Stomach (tissue), 9 donors: ENCODE data around the gene GRM4. TPM values are rescaled to one million over a fixed set of nuclear protein-coding genes. Genes with fewer than 3 reads are reported as not detected.

Experiments
- DNase-seq, 2 donors: peaks; one replicate each; pipeline versions ENCODE4 v3.0.0 to v3.0.0-alpha.2; 2013 to 2019
- H3K27ac ChIP-seq, 5 donors: fragments of 200-600 bp in 4 of 5; sonication (generic) in 4 of 5; one replicate each; pipeline ENCODE4 v1.5.1; 2013 to 2019; ENCODE audit warnings: mild to moderate bottlenecking in 1 of 5, moderate library complexity in 1 of 5
- H3K27me3 ChIP-seq, 3 donors: fragments of 200-600 bp; sonication (generic); one replicate each; pipeline ENCODE4 v1.5.1; 2017 to 2019; ENCODE audit warnings: mixed run types in 1 of 3
- H3K36me3 ChIP-seq, 4 donors: fragments of 200-600 bp; sonication (generic); 1 replicate in 3 of 4; 2 replicates in 1 of 4; pipeline ENCODE4 v1.5.1; 2016 to 2019
- H3K4me1 ChIP-seq, 4 donors: fragments of 200-600 bp; sonication (generic); one replicate each; pipeline ENCODE4 v1.5.1; 2016 to 2019
- H3K4me3 ChIP-seq, 4 donors: fragments of 200-600 bp; sonication (generic) in 3 of 4; one replicate each; pipeline ENCODE4 v1.5.1; 2016 to 2019; ENCODE audit warnings: mild to moderate bottlenecking in 1 of 4
- H3K9me3 ChIP-seq, 4 donors: fragments of 200-600 bp; sonication (generic); one replicate each; pipeline ENCODE4 v1.5.1; 2016 to 2019
- EP300 ChIP-seq: sonication (generic); formaldehyde crosslinking; IDR thresholded peaks from one replicate; pipeline ENCODE4 v1.6.1; 2017; ENCODE audit warnings: antibody characterized with exemption
- POLR2A ChIP-seq, 4 donors: fragments of 450-650 bp; IDR thresholded peaks; one replicate each; pipeline ENCODE4 v1.6.1; 2016; ENCODE audit warnings: antibody characterized with exemption in 4 of 4, control low read depth in 2 of 4, mild to moderate bottlenecking in 1 of 4, moderate library complexity in 1 of 4
- POLR2AphosphoS5 ChIP-seq, 3 donors: sonication (generic); formaldehyde crosslinking; IDR thresholded peaks; one replicate each; pipeline ENCODE4 v1.6.1; 2016; ENCODE audit warnings: antibody characterized with exemption in 3 of 3
- WGBS, 5 donors: extraction: QIAGEN DNeasy Blood & Tissue Kit in 3 of 5; methylation state at CpG; one replicate each; pipeline versions ENCODE4 v1.1.5 to v1.1.7; 2013 to 2018; 5-methylcytosine and 5-hydroxymethylcytosine counted together
- intact Hi-C: fragments of 100-400 bp; cut with DNase I; formaldehyde crosslinking; loops from one replicate; pipeline ENCODE4 v1.15.1; 2023; ENCODE audit warnings: low total_unique reads
- polyA plus RNA-seq, 3 donors: library from polyadenylated mRNA; stranded (reverse); fragments of 200-250 nt; gene quantifications; one replicate each; pipeline ENCODE4 v1.2.3, GENCODE V29; 2013
- total RNA-seq, 5 donors: library from RNA; depleted of rRNA; stranded (reverse); fragments of >200 nt; gene quantifications; one replicate each; pipeline versions ENCODE4 v1.1.0 to v1.2.3, GENCODE V29; 2014 to 2016
- TF ChIP-seq, protein P1 (sequence below), 7 experiments: fragments of 450-650 bp in 4 of 7; fragments of 200-600 bp in 3 of 7; sonication (generic) in 3 of 7; IDR thresholded peaks; one replicate each; pipeline ENCODE4 v1.5.1; 2016 to 2019; ENCODE audit warnings: antibody characterized with exemption in 7 of 7, control low read depth in 2 of 7, mild to moderate bottlenecking in 1 of 7
- donor health status: healthy with polysubstance abuse.
- donor health status: Bipolar disorder and iron deficiency.
- donor health status: healthy.

The GRM4 gene
- total and polyA plus RNA-seq, 8 donors, result 0.55 TPM; not detected in 7

DNA sequence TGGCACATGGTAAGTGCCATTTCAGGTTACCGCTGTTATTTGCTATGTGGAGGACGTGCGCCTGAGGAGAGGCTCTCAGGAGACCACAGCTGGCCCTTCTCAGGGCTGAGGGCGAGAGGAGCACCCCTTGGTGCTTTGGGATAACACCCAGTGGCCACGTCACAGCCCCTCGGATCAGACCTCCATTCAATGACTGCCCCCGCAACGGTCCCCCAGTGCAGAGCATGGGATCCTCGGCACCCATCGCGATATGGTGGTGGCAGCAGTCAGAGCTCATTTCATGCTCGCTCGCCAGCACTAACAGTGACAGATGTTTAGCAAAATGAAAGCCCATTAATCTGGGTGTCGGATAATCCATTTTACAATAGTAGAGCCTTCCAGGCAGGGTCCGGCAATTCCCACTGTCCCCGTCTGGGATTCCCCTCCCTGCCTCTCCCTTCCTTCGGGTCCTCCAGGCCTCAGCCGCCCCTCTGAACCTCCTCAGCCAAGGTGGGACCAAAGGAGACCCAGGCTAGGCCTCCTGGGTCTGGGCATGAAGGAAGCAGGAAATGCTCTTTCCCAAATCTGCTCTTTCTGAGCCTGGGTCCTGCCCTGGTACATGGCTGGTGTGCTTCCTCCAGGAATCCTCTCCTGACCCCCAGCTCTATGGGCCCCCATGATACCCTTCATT, 117.1 kb downstream of the GRM4 start:
- H3K27ac ChIP-seq, result no peak overlapping the region

DNA sequence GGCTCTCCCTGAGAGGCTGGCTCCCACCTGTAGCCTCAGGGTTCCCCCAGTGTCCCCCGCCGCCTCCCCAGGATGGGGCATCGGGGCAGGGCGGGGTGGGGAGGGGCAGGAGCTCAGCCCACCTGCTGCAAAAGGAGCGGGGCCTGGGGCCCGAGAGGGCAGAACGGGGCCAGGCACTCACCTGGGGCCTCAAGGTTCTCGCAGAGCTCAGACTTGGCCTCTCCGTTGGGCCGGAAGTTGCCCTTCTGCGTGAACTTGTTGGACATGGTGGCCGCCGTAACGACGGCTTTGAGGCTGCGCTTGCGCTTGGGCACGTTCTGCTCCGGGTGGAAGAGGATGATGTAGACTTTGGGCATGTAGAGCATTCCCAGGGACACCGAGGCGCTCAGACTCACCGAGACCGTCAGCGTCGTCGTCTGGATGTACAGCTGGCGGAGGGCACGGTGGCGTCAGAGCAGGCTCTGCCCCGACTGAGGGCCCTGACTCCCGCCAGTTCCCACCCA, 117.9 kb downstream of the GRM4 start:
- H3K4me3 ChIP-seq, result no peak overlapping the region
- intact Hi-C loops, result loop anchor here (10.0 kb wide), 1 partner anchor 233 kb away; no protein-coding TSS in a partner anchor
- WGBS, 5 donors, result 85 to 90% (median 86%) methylated on average over 28 to 31 of the region's 31 CpGs
- no peaks in the 10 kb centered on the region for H3K36me3 ChIP-seq
- H3K4me1 ChIP-seq, result peaks cover 0 to 24% (median 15%) of the 10 kb centered on the region in 4 donors
- H3K27ac ChIP-seq, result no peak overlapping the region
- no peaks in the 10 kb centered on the region for H3K9me3 ChIP-seq
- DNase-seq, result no peak
- TF ChIP-seq POLR2A (IDR thresholded peaks at IDR 0.05) (no peak), EP300 (no peak), POLR2AphosphoS5 (IDR thresholded peaks at IDR 0.05) (no peak)
- TF ChIP-seq, protein P1, sequence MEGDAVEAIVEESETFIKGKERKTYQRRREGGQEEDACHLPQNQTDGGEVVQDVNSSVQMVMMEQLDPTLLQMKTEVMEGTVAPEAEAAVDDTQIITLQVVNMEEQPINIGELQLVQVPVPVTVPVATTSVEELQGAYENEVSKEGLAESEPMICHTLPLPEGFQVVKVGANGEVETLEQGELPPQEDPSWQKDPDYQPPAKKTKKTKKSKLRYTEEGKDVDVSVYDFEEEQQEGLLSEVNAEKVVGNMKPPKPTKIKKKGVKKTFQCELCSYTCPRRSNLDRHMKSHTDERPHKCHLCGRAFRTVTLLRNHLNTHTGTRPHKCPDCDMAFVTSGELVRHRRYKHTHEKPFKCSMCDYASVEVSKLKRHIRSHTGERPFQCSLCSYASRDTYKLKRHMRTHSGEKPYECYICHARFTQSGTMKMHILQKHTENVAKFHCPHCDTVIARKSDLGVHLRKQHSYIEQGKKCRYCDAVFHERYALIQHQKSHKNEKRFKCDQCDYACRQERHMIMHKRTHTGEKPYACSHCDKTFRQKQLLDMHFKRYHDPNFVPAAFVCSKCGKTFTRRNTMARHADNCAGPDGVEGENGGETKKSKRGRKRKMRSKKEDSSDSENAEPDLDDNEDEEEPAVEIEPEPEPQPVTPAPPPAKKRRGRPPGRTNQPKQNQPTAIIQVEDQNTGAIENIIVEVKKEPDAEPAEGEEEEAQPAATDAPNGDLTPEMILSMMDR (IDR thresholded peaks at IDR 0.05), result peak in 1 of 7 experiments; percentile 28
- peaks cover 0 to 20% (median 4%) of the 10 kb centered on the region in 3 donors for H3K27me3 ChIP-seq

More for the DNA sequence above, 117.1 kb downstream of the GRM4 start:
- Histone ChIP-seq H3K4me3 (no peak overlapping the region), H3K36me3 (no peaks in the 10 kb centered on the region), H3K9me3 (no peaks in the 10 kb centered on the region), H3K27me3 (peaks cover 0 to 15% (median 4%) of the 10 kb centered on the region in 3 donors), H3K4me1 (peaks cover 0 to 24% (median 14%) of the 10 kb centered on the region in 4 donors)
- TF ChIP-seq EP300 (no peak), POLR2A (IDR thresholded peaks at IDR 0.05) (no peak), POLR2AphosphoS5 (IDR thresholded peaks at IDR 0.05) (no peak)
- TF ChIP-seq, protein P1 (IDR thresholded peaks at IDR 0.05), result no peak
- intact Hi-C loops, result loop anchor here (10.0 kb wide), 1 partner anchor 234 kb away; no protein-coding TSS in a partner anchor
- WGBS, 5 donors, result 79 to 88% (median 84%) methylated on average over 18 of the region's 18 CpGs
- DNase-seq, result no peak

DNA sequence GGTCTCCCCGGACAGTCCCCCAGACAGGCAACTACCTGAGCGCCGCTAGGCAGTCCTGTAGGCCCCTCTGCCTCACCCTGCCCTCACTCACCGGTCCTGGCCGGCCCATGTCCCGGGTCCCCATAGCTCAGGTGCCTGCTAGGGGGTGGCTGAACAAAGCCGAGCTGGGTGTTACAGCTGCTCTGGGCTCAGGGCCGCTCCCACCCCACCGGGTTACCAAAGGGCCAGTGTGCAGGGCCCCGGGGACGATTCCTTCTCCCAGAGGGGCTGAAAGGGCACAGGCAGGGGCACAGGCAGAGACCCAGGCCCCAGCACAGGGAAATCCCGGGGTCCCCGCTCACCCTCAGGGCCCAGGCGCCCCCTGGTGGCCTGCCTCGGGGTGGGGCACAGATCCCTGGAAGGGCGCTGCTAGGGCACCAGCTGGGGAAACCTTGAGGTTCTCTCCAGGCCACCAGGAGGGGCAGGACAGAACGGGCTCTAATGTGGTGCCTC, 118.4 kb downstream of the GRM4 start:
- TF ChIP-seq, protein P1 (IDR thresholded peaks at IDR 0.05), result peak in 5 of 7 experiments; percentile 64 to 95 (median 87)
- TF ChIP-seq POLR2AphosphoS5 (IDR thresholded peaks at IDR 0.05) (no peak), EP300 (no peak), POLR2A (IDR thresholded peaks at IDR 0.05) (no peak)
- no peak overlapping the region for H3K4me3 ChIP-seq
- no peaks in the 10 kb centered on the region for H3K9me3 ChIP-seq
- H3K27ac ChIP-seq, result peak overlapping the region in 1 of 5 donors; percentile 14
- peaks cover 0 to 26% (median 18%) of the 10 kb centered on the region in 4 donors for H3K4me1 ChIP-seq
- peaks cover 0 to 25% (median 4%) of the 10 kb centered on the region in 3 donors for H3K27me3 ChIP-seq
- intact Hi-C loops, result loop anchor here (10.0 kb wide), 1 partner anchor 233 kb away; no protein-coding TSS in a partner anchor
- peak; percentile 69 to 71 for DNase-seq
- 29 to 49% (median 37%) methylated on average over 10 to 17 of the region's 17 CpGs for WGBS, 5 donors
- H3K36me3 ChIP-seq, result no peaks in the 10 kb centered on the region

DNA sequence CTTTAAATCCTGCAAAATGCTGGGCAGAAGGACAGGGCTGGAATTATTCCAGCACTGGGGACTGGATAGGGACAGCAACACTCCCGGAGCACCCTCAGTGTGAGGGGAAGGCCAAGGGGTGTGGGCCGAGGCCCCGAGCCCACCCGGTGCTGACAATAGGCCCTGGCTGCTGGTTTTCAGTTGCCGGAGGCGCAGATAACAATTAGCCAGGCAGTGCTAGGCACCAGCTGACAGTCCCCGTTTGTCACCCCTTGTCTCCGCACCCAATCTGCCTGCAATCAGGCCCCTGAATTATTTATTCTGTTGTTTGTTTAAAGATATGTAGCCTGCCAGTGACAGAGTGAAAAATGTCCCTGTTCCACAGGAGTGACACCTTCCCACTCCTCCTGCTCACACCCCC, 120.0 kb downstream of the GRM4 start:
- H3K4me3 ChIP-seq, result no peak overlapping the region
- TF ChIP-seq EP300 (no peak), POLR2A (IDR thresholded peaks at IDR 0.05) (no peak), POLR2AphosphoS5 (IDR thresholded peaks at IDR 0.05) (no peak)
- TF ChIP-seq, protein P1 (IDR thresholded peaks at IDR 0.05), result no peak
- H3K4me1 ChIP-seq, result peaks cover 0 to 35% (median 25%) of the 10 kb centered on the region in 4 donors
- WGBS, 5 donors, result 23 to 45% (median 31%) methylated on average over 8 of the region's 8 CpGs
- H3K27me3 ChIP-seq, result peaks cover 0 to 27% (median 4%) of the 10 kb centered on the region in 3 donors
- H3K9me3 ChIP-seq, result no peaks in the 10 kb centered on the region
- DNase-seq, result peak in 1 of 2 donors; percentile 34
- intact Hi-C loops, result loop anchor here (10.0 kb wide), 1 partner anchor 231 kb away; no protein-coding TSS in a partner anchor
- peak overlapping the region in 2 of 5 donors; percentile 38 to 43 for H3K27ac ChIP-seq
- H3K36me3 ChIP-seq, result no peaks in the 10 kb centered on the region
